Stimulated activated CD4-positive, alpha-beta T cell treated with anti-CD3 and anti-CD28 coated beads, Interleukin-4, amount 100 ng/mL, for 48 hours (primary cell): ENCODE data around the gene ARAP3.

Experiments
- DNase-seq, 2 donors: peaks; one replicate each; pipeline ENCODE4 v3.0.0-alpha.2; 2020; ENCODE audit warnings: low read depth in 2 of 2

The ARAP3 gene

GRCh38 chr5:141641634-141642267 lies 40.3 kb downstream of the ARAP3 start:
- DNase-seq = peak in 1 of 2 donors; percentile 20

DNA sequence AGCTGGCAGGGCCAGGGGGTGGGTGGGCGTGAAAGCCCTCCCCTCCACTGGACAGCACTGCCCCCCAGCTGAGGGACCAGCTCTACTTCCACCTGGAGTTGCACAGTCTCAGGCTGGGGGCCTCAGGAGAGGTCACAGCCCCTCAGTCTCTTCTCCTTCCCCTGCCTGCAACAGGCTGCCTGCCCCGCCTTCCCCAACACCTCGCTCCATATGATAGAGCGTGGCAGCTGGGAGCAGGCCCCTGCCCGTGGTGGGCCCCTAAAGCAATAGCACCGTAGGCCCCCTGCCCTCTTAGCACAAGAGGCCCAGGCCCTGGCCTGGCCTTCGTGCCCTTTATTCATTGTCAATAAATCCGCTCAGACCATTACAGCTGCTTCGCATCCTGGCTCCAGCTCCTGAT lies 41.3 kb downstream of the ARAP3 start:
- no peak for DNase-seq

GRCh38 chr5:141640051-141640415 lies 42.0 kb downstream of the ARAP3 start:
- no peak for DNase-seq

GRCh38 chr5:141639357-141640050 lies 42.5 kb downstream of the ARAP3 start:
- no peak for DNase-seq

GRCh38 chr5:141638771-141639170 lies 43.3 kb downstream of the ARAP3 start:
- no peak for DNase-seq

GRCh38 chr5:141637767-141638419 lies 44.1 kb downstream of the ARAP3 start:
- DNase-seq = peak; percentile 35 to 39

GRCh38 chr5:141637123-141637766 lies 44.8 kb downstream of the ARAP3 start:
- peak; percentile 36 to 47 for DNase-seq

GRCh38 chr5:141636413-141637122 lies 45.5 kb downstream of the ARAP3 start, which contains the start of the genes HDAC3 and RELL2:
TSS of gene HDAC3 (minus strand) at chr5:141636849. CDS start at chr5:141636790, 59 bp downstream.
TSS of gene RELL2 (plus strand) at chr5:141636997. CDS start at chr5:141638226, 1,229 bp downstream.
- peak; percentile 90 to 96 for DNase-seq

- no peak for DNase-seq
These were observed 46.0 kb downstream of the ARAP3 start for GRCh38 chr5:141636106-141636412.

DNA sequence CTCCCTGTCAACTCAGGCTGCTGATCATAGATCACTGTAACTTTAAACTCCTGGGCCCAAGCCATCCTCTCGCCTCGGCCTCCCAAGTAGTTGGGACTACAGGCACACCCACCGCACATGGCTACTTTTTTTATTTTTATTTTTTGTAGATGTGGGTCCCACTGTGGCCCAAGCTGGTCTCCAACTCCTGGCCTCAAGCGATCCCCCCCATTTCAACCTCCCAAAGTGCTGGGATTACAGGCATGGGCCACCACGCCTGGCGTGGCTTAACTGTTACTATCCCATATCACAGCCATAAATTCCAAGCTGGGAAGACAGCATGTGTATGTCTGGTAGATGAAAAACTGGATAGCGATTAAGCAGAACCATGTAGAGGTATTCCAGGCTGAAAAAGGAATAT lies 46.4 kb downstream of the ARAP3 start:
- no peak for DNase-seq

- DNase-seq = no peak
These were observed 47.3 kb downstream of the ARAP3 start for GRCh38 chr5:141634720-141635119.

GRCh38 chr5:141633871-141634561 lies 48.0 kb downstream of the ARAP3 start:
- DNase-seq = no peak

DNA sequence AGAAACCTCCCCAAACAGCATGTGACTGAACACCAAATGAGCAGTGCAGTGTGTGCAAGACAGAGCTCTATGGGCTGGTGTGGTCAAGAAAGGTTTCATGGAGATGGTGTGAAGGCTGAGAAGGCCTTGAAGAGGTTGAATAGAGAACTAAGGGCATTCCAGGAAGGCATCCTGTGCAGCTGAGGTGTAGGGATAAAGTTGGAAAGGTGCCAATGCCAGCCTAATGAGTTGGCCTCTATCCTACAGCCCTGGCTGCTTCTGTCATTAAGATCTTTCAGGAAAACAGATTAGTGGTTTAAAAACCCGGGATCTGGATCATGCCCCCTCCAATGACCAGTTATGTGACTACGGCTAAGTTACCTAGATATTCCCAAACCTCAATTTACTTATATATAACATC lies 49.4 kb downstream of the ARAP3 start:
- DNase-seq = no peak

GRCh38 chr5:141630570-141631140 lies 51.4 kb downstream of the ARAP3 start:
- DNase-seq = no peak

GRCh38 chr5:141628175-141628788 lies 53.7 kb downstream of the ARAP3 start:
- no peak for DNase-seq

GRCh38 chr5:141623611-141624010 lies 58.4 kb downstream of the ARAP3 start:
- no peak for DNase-seq

GRCh38 chr5:141623186-141623585 lies 58.8 kb downstream of the ARAP3 start:
- no peak for DNase-seq

- peak; percentile 99 for DNase-seq
These were observed 63.1 kb downstream of the ARAP3 start, which contains the start of gene DIAPH1 for GRCh38 chr5:141618804-141619554. TSS of gene DIAPH1 (minus strand) at chr5:141619000. CDS start at chr5:141618914, 86 bp downstream.

DNA sequence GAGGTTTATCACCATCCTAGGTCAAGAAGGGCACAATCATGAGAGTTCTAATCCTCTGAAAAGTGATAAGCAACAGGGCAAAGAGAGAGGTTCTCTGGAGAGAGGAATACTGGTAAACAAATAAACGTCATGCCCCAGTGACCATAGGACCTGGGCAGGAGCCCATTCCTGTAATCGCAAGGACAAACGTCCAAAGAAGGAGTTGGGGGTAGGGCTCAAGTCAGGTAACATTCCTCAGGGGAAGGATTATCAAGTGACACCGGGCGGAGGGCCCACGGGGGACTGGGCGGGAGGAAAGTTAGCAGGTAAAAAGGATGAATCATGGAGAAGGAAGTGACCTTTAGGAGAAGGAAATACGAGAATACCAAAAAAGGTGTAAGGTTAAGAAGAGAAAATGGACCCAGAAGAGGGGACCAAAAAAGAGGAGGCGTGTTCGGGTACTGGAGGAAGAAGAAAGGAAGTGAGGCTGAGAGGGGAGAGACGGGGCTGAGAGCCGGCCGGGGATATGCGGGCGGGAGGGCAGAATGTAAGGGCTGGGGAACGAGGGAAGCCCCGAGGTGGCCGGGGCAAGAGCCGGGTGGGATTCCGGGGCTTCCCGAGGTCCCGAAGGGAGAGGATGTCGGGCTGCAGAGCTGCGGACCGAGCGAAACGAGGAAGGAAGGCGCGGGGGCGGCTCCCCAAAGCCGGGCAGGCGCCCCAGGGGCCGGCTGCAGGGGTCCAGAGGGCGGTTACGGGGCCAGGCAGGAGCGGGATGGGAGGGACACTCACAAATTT lies 63.8 kb downstream of the ARAP3 start:
- DNase-seq = peak; percentile 59 to 60
